H9 (cell line): Measurements from ENCODE around the gene LPGAT1. TPM values are rescaled to one million over a fixed set of nuclear protein-coding genes. Genes with fewer than 3 reads are reported as not detected.

ENCODE experiments used
- DNase-seq: peaks from one replicate; pipeline ENCODE4 v3.0.0-alpha.2; 2017
- H2AFZ ChIP-seq: one replicate; pipeline ENCODE4 v1.6.1; 2013; ENCODE audit warnings: mild to moderate bottlenecking, low read length, control low read depth, moderate library complexity
- H2AK5ac ChIP-seq: 2 replicates; pipeline ENCODE4 v1.6.1; 2013; ENCODE audit warnings: low read length, control low read depth, mixed read lengths; ENCODE audit not compliant: insufficient read length
- H2BK120ac ChIP-seq: one replicate; pipeline ENCODE4 v1.6.1; 2013; ENCODE audit warnings: low read depth, mild to moderate bottlenecking, low read length, control low read depth, inconsistent platforms; ENCODE audit not compliant: poor library complexity, severe bottlenecking
- H2BK12ac ChIP-seq: 2 replicates; pipeline ENCODE4 v1.6.1; 2013; ENCODE audit warnings: low read length, control low read depth, mixed read lengths, low read depth; ENCODE audit not compliant: insufficient read length
- H2BK15ac ChIP-seq: 2 replicates; pipeline ENCODE4 v1.6.1; 2013; ENCODE audit warnings: low read depth, low read length, control low read depth
- H2BK20ac ChIP-seq: one replicate; pipeline ENCODE4 v1.6.1; 2013; ENCODE audit warnings: low read depth, mild to moderate bottlenecking, low read length, control low read depth, inconsistent platforms; ENCODE audit not compliant: poor library complexity, severe bottlenecking
- H2BK5ac ChIP-seq: 2 replicates; pipeline ENCODE4 v1.6.1; 2013; ENCODE audit warnings: low read length, control low read depth, mixed read lengths; ENCODE audit not compliant: insufficient read length
- H3K14ac ChIP-seq: 2 replicates; pipeline ENCODE4 v1.6.1; 2013; ENCODE audit warnings: low read length, control low read depth; ENCODE audit not compliant: insufficient read depth
- H3K18ac ChIP-seq: 2 replicates; pipeline ENCODE4 v1.6.1; 2013; ENCODE audit warnings: low read depth, mild to moderate bottlenecking, mixed read lengths, low read length, control low read depth; ENCODE audit not compliant: insufficient read length
- H3K23ac ChIP-seq: 2 replicates; pipeline ENCODE4 v1.6.1; 2013; ENCODE audit warnings: low read length, control low read depth, mixed read lengths, low read depth; ENCODE audit not compliant: insufficient read length
- H3K23me2 ChIP-seq: 2 replicates; pipeline ENCODE4 v1.6.1; 2013; ENCODE audit warnings: low read depth, mild to moderate bottlenecking, mixed read lengths, low read length, control low read depth; ENCODE audit not compliant: insufficient read length, poor library complexity, severe bottlenecking
- H3K27ac ChIP-seq: 2 replicates; pipeline ENCODE4 v1.5.1; 2013; ENCODE audit warnings: low read length, control low read depth, mixed read lengths, low read depth; ENCODE audit not compliant: insufficient read length
- H3K27me3 ChIP-seq: 2 replicates; pipeline ENCODE4 v1.6.1; 2013; ENCODE audit warnings: low read length, control low read depth, inconsistent platforms; ENCODE audit not compliant: insufficient read depth
- H3K4ac ChIP-seq: 2 replicates; pipeline ENCODE4 v1.6.1; 2013; ENCODE audit warnings: low read depth, mild to moderate bottlenecking, control low read depth, inconsistent platforms, low read length, moderate library complexity
- H3K4me1 ChIP-seq: 2 replicates; pipeline ENCODE4 v1.6.1; 2013; ENCODE audit warnings: low read length, control low read depth, inconsistent platforms; ENCODE audit not compliant: insufficient read depth
- H3K4me2 ChIP-seq: 2 replicates; pipeline ENCODE4 v1.6.1; 2013; ENCODE audit warnings: low read length, control low read depth, mixed read lengths; ENCODE audit not compliant: insufficient read length, insufficient read depth
- H3K56ac ChIP-seq: 2 replicates; pipeline ENCODE4 v1.6.1; 2013; ENCODE audit warnings: low read depth, mild to moderate bottlenecking, mixed read lengths, low read length, control low read depth; ENCODE audit not compliant: insufficient read length
- H3K79me1 ChIP-seq: 2 replicates; pipeline ENCODE4 v1.6.1; 2013; ENCODE audit warnings: low read depth, mild to moderate bottlenecking, moderate library complexity, low read length, control low read depth, inconsistent platforms; ENCODE audit not compliant: insufficient read depth, poor library complexity, severe bottlenecking
- H3K79me2 ChIP-seq: 2 replicates; pipeline ENCODE4 v1.6.1; 2013; ENCODE audit warnings: low read length, control low read depth, inconsistent platforms; ENCODE audit not compliant: insufficient read depth
- H3K9ac ChIP-seq: 2 replicates; pipeline ENCODE4 v1.6.1; 2013; ENCODE audit warnings: low read length, control low read depth, mixed read lengths; ENCODE audit not compliant: insufficient read length; ENCODE audit errors: extremely low read depth
- H3K9me3 ChIP-seq: one replicate; pipeline ENCODE4 v1.6.1; 2013; ENCODE audit warnings: low read depth, low read length, inconsistent platforms; ENCODE audit not compliant: control insufficient read depth
- H3T11ph ChIP-seq: one replicate; pipeline ENCODE4 v1.6.1; 2013; ENCODE audit warnings: mild to moderate bottlenecking, low read length, control low read depth, inconsistent platforms
- H4K20me1 ChIP-seq: one replicate; pipeline ENCODE4 v1.6.1; 2013; ENCODE audit not compliant: control insufficient read depth, insufficient read length, insufficient read depth
- H4K5ac ChIP-seq: 2 replicates; pipeline ENCODE4 v1.6.1; 2013; ENCODE audit warnings: low read depth, mild to moderate bottlenecking, mixed read lengths, low read length, control low read depth; ENCODE audit not compliant: insufficient read length
- H4K8ac ChIP-seq: replicated peaks from 2 replicates; pipeline ENCODE4 v1.6.1; 2013; ENCODE audit warnings: low read length, control low read depth, mixed read lengths, low read depth; ENCODE audit not compliant: insufficient read length
- H4K91ac ChIP-seq: 2 replicates; pipeline ENCODE4 v1.6.1; 2013; ENCODE audit warnings: low read depth, mild to moderate bottlenecking, moderate library complexity, mixed read lengths, low read length, control low read depth; ENCODE audit not compliant: insufficient read length
- H3K27ac Mint-ChIP-seq, 3 experiments: 2 replicates in 2 of 3; 3 replicates in 1 of 3; pipeline ENCODE4 v1.8.0; 2020 to 2021; ENCODE audit warnings: mixed read lengths in 3 of 3, mild to moderate bottlenecking in 1 of 3, moderate library complexity in 1 of 3
- H3K27me3 Mint-ChIP-seq: 2 replicates; pipeline ENCODE4 v1.8.0; 2021; ENCODE audit warnings: low read depth, mild to moderate bottlenecking, moderate library complexity, mixed read lengths
- H3K36me3 Mint-ChIP-seq, 3 experiments: 2 replicates in 2 of 3; 3 replicates in 1 of 3; pipeline ENCODE4 v1.8.0; 2020 to 2021; ENCODE audit warnings: low read depth in 3 of 3, mixed read lengths in 3 of 3; ENCODE audit not compliant: insufficient read depth in 1 of 3
- H3K4me1 Mint-ChIP-seq, 2 experiments: 2 replicates each; pipeline ENCODE4 v1.8.0; 2020; ENCODE audit warnings: mixed read lengths in 2 of 2
- H3K4me3 Mint-ChIP-seq, 2 experiments: 2 replicates in 1 of 2; 3 replicates in 1 of 2; pipeline ENCODE4 v1.8.0; 2020 to 2021; ENCODE audit warnings: mild to moderate bottlenecking in 2 of 2, mixed read lengths in 2 of 2, moderate library complexity in 1 of 2
- H3K9me3 Mint-ChIP-seq, 2 experiments: 2 replicates in 1 of 2; 3 replicates in 1 of 2; pipeline ENCODE4 v1.8.0; 2020; ENCODE audit warnings: mild to moderate bottlenecking in 2 of 2, mixed read lengths in 2 of 2, moderate library complexity in 1 of 2
- CTCF ChIP-seq: fragments of 200-600 bp; sonication (generic); conservative IDR thresholded peaks from 3 replicates; pipeline ENCODE4 v1.8.0; 2021; ENCODE audit warnings: antibody characterized with exemption, mild to moderate bottlenecking
- WGBS: extraction: QIAGEN DNeasy Blood & Tissue Kit; methylation state at CpG from one replicate; pipeline ENCODE4 v1.1.7; 2013; ENCODE audit warnings: missing lambda C conversion rate, low lambda C conversion rate, mixed read lengths; ENCODE audit not compliant: insufficient read length; ENCODE audit errors: extremely low coverage; 5-methylcytosine and 5-hydroxymethylcytosine counted together
- total RNA-seq: library from RNA; stranded (reverse); gene quantifications from 2 replicates; pipeline ENCODE4 v1.2.1, GENCODE V29; 2021

Gene LPGAT1
- total RNA-seq, 1 experiment from 2014 or later = 12.2 TPM

GRCh38 chr1:211865180-211865579, 34.6 kb upstream of the LPGAT1 start:
- H3K27me3 Mint-ChIP-seq = no peaks in the 10 kb centered on the region
- no peaks in the 10 kb centered on the region for H3K4me1 Mint-ChIP-seq
- Histone ChIP-seq H2BK15ac (no peak overlapping the region), H3K14ac (no peak overlapping the region), H3K4me1 (no peaks in the 10 kb centered on the region), H4K8ac (no peak overlapping the region), H3T11ph (no peak overlapping the region), H2AK5ac (no peak overlapping the region), H2BK5ac (no peak overlapping the region), H3K79me2 (no peaks in the 10 kb centered on the region), H3K4ac (no peak overlapping the region), H4K91ac (no peak overlapping the region), H3K9me3 (no peaks in the 10 kb centered on the region), H4K5ac (no peak overlapping the region), H2BK12ac (no peak overlapping the region), H3K23me2 (no peaks in the 10 kb centered on the region), H3K79me1 (no peaks in the 10 kb centered on the region), H2BK120ac (no peak overlapping the region), H3K27ac (no peak overlapping the region), H3K27me3 (no peaks in the 10 kb centered on the region), H2AFZ (no peak overlapping the region), H3K9ac (no peak overlapping the region), H2BK20ac (no peak overlapping the region), H3K18ac (no peak overlapping the region), H4K20me1 (no peaks in the 10 kb centered on the region), H3K56ac (no peak overlapping the region), H3K23ac (no peak overlapping the region), H3K4me2 (no peak overlapping the region)
- no CpG with 5 or more reads among the region's 2 CpGs for WGBS
- no peaks in the 10 kb centered on the region; a peak in 1 of 7 replicates for H3K36me3 Mint-ChIP-seq
- H3K9me3 Mint-ChIP-seq = peaks cover 2 to 9% of the 10 kb centered on the region in 2 experiments; a peak in 4 of 5 replicates
- no peak for TF ChIP-seq CTCF
- no peak overlapping the region for H3K27ac Mint-ChIP-seq
- DNase-seq = no peak
- H3K4me3 Mint-ChIP-seq = no peak overlapping the region
